Sigmoid colon (tissue), 7 donors: ENCODE measurements around the gene SLC25A17. TPM values are rescaled to one million over a fixed set of nuclear protein-coding genes. Genes with fewer than 3 reads are reported as not detected.
"Not testable (repeated sequence)": the region's sequence is repeated elsewhere in the genome, so short reads cannot be mapped to it uniquely, and the experiment has no call there.

Source experiments
- DNase-seq: peaks from one replicate; pipeline ENCODE4 v3.0.0-alpha.2; 2019
- H3K27ac ChIP-seq, 4 donors: fragments of 200-600 bp; sonication (generic); one replicate each; pipeline ENCODE4 v1.5.1; 2016 to 2019; ENCODE audit warnings: mild to moderate bottlenecking in 1 of 4
- H3K27me3 ChIP-seq, 3 donors: fragments of 200-600 bp; sonication (generic); one replicate each; pipeline ENCODE4 v1.5.1; 2019; ENCODE audit warnings: mild to moderate bottlenecking in 1 of 3
- H3K36me3 ChIP-seq, 4 donors: fragments of 200-600 bp; sonication (generic); one replicate each; pipeline ENCODE4 v1.5.1; 2016 to 2019
- H3K4me1 ChIP-seq, 4 donors: fragments of 200-600 bp; sonication (generic); one replicate each; pipeline ENCODE4 v1.5.1; 2017 to 2019
- H3K4me3 ChIP-seq, 4 donors: fragments of 200-600 bp; sonication (generic); one replicate each; pipeline ENCODE4 v1.5.1; 2017 to 2019; ENCODE audit warnings: mild to moderate bottlenecking in 2 of 4, moderate library complexity in 1 of 4
- H3K9me3 ChIP-seq, 4 donors: fragments of 200-600 bp in 3 of 4; sonication (generic) in 3 of 4; one replicate each; pipeline versions ENCODE4 v1.5.1 to v1.6.1; 2013 to 2019
- CTCF ChIP-seq, 4 experiments: fragments of 450-650 bp in 3 of 4; fragments of 200-600 bp in 1 of 4; IDR thresholded peaks; one replicate each; pipeline ENCODE4 v1.5.1; 2016 to 2019; ENCODE audit warnings: antibody characterized with exemption in 4 of 4, mild to moderate bottlenecking in 3 of 4, moderate library complexity in 2 of 4
- EP300 ChIP-seq, 4 donors: sonication (generic); formaldehyde crosslinking; IDR thresholded peaks; one replicate each; pipeline ENCODE4 v1.6.1; 2017; ENCODE audit warnings: antibody characterized with exemption in 4 of 4
- POLR2A ChIP-seq, 2 donors: fragments of 450-650 bp; IDR thresholded peaks; one replicate each; pipeline ENCODE4 v1.6.1; 2016; ENCODE audit warnings: antibody characterized with exemption in 2 of 2, mild to moderate bottlenecking in 2 of 2, moderate library complexity in 2 of 2
- POLR2AphosphoS5 ChIP-seq, 4 donors: sonication (generic); formaldehyde crosslinking; IDR thresholded peaks; one replicate each; pipeline ENCODE4 v1.6.1; 2017; ENCODE audit warnings: antibody characterized with exemption in 4 of 4
- WGBS, 2 donors: extraction: QIAGEN DNeasy Blood & Tissue Kit; methylation state at CpG; one replicate each; pipeline ENCODE4 v1.1.7; 2013; 5-methylcytosine and 5-hydroxymethylcytosine counted together
- intact Hi-C: fragments of 100-400 bp; cut with DNase I; formaldehyde crosslinking; loops from one replicate; pipeline ENCODE4 v1.15.1; 2023
- polyA plus RNA-seq, 3 donors: library from polyadenylated mRNA; stranded (reverse); fragments of 200-250 nt; gene quantifications; one replicate each; pipeline ENCODE4 v1.2.3, GENCODE V29; 2013
- total RNA-seq, 4 donors: library from RNA; depleted of rRNA; stranded (reverse); fragments of >200 nt; gene quantifications; one replicate each; pipeline ENCODE4 v1.1.0, GENCODE V29; 2016
- donor health status: healthy with polysubstance abuse.
- donor health status: Bipolar disorder and iron deficiency.
- donor health status: healthy.

The SLC25A17 gene
- total RNA-seq (10 to 100 TPM; 10.2 to 14.7 (median 11.1) TPM), polyA plus RNA-seq (10 to 100 TPM in 1 of 3 donors, 1 to 10 TPM in 2; 6.2 to 12.6 (median 9.0) TPM)

GRCh38 chr22:40818747-40819598, at the start of gene SLC25A17:
Gene SLC25A17, minus strand, starts transcription at chr22:40819346. Its CDS starts 98 bp downstream, at chr22:40819248.
- intact Hi-C loops = loop anchor here (5.0 kb wide), 2 partner anchors 38 to 137 kb away; partner anchors contain the start of genes ST13 and XPNPEP3
- TF ChIP-seq CTCF (IDR thresholded peaks at IDR 0.05) = peak; percentile 33 to 53 (median 44)
- peak in 1 of 2 donors; percentile 50 for TF ChIP-seq POLR2A (IDR thresholded peaks at IDR 0.05)
- TF ChIP-seq EP300 (IDR thresholded peaks at IDR 0.05) = no peak
- peak; percentile 68 to 87 (median 78) for TF ChIP-seq POLR2AphosphoS5 (IDR thresholded peaks at IDR 0.05)
- Histone ChIP-seq H3K27ac (peak within 1 kb of the TSS; percentile 78 to 82 (median 82)), H3K9me3 (no peaks in the 10 kb centered on the region), H3K4me3 (peak within 1 kb of the TSS; percentile 79 to 88 (median 86)), H3K4me1 (peaks cover 0 to 29% (median 26%) of the 10 kb centered on the region in 4 donors), H3K36me3 (peaks cover 0 to 15% (median 1%) of the 10 kb centered on the region in 4 donors), H3K27me3 (no peaks in the 10 kb centered on the region)
- WGBS, 2 donors = 0 to 1% methylated on average over 61 of the region's 61 CpGs
- DNase-seq = peak; percentile 94

GRCh38 chr22:40868379-40868778, 49.2 kb upstream of the SLC25A17 start:
- intact Hi-C loops, H3K4me3 ChIP-seq, H3K27me3 ChIP-seq, H3K4me1 ChIP-seq, DNase-seq, H3K27ac ChIP-seq, H3K9me3 ChIP-seq: not testable (repeated sequence)
- H3K36me3 ChIP-seq = peaks cover 0 to 25% (median 5%) of the 10 kb centered on the region in 4 donors
- 48 to 90% methylated on average over 6 of the region's 6 CpGs for WGBS, 2 donors

- DNase-seq = no peak
- 91 to 95% methylated on average over 2 of the region's 2 CpGs for WGBS, 2 donors
- intact Hi-C loops = no loop called here
- Histone ChIP-seq H3K27me3 (no peaks in the 10 kb centered on the region), H3K4me1 (no peaks in the 10 kb centered on the region), H3K36me3 (peaks cover 0 to 27% (median 4%) of the 10 kb centered on the region in 4 donors), H3K9me3 (no peaks in the 10 kb centered on the region), H3K27ac (no peak overlapping the region), H3K4me3 (no peak overlapping the region)
- TF ChIP-seq CTCF (IDR thresholded peaks at IDR 0.05) = no peak
Observed at GRCh38 chr22:40867109-40867508, 48.0 kb upstream of the SLC25A17 start.

DNA sequence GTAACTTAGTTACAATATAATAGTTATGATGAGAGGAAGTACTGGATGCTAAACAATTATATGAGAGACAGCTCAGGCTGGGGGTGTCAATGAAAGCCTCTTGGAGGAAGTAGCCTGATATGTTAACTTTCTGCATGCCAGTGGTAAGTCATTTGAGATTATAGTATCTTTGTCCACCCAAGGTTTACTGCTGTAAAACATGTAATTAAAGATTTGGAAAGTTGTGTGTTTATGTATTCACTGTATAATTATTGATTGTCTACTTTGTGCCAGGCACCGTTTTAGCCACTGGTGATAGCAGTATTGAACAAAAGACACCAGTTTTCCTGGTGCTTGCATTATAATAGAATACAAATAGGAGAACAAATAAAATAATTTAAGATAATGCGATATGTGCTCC, 43.4 kb upstream of the SLC25A17 start:
- H3K36me3 ChIP-seq = peaks cover 0 to 17% (median 0%) of the 10 kb centered on the region in 4 donors
- TF ChIP-seq CTCF (IDR thresholded peaks at IDR 0.05) (no peak), EP300 (IDR thresholded peaks at IDR 0.05) (no peak), POLR2AphosphoS5 (IDR thresholded peaks at IDR 0.05) (no peak), POLR2A (IDR thresholded peaks at IDR 0.05) (no peak)
- intact Hi-C loops = no loop called here
- H3K27me3 ChIP-seq = no peaks in the 10 kb centered on the region
- peaks cover 0 to 13% (median 12%) of the 10 kb centered on the region in 4 donors for H3K4me1 ChIP-seq
- 70 to 96% methylated on average over 2 of the region's 2 CpGs for WGBS, 2 donors
- no peaks in the 10 kb centered on the region for H3K9me3 ChIP-seq
- H3K27ac ChIP-seq = no peak overlapping the region
- DNase-seq = no peak
- no peak overlapping the region for H3K4me3 ChIP-seq

DNA sequence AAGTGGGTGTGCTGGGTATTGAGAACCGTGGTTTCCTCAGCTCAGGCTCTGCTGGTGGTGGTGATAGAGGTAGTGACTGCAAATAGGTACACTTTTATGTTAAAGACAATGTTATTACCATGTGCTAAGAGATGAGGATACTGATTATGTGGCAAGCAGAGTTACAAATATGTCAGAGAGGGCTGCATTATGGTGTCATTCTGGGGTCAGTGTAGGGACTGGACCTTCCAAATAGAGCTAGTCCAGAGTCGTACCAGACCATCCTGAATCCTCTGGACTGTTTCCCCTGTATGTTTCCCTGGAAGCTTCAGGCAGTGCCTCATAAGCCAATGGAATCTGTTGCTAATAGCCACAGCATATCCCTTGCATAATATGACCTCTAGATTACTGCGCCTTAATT, 42.9 kb upstream of the SLC25A17 start, which contains the start of gene DNAJB7:
Gene DNAJB7 (minus strand): TSS at position 101 of the 400 bp plus-strand sequence. CDS start 119 bp downstream, outside the sequence.
- no peaks in the 10 kb centered on the region for H3K9me3 ChIP-seq
- 89 to 95% methylated on average over 3 of the region's 3 CpGs for WGBS, 2 donors
- no peak within 1 kb of the TSS for H3K27ac ChIP-seq
- TF ChIP-seq CTCF (IDR thresholded peaks at IDR 0.05) (no peak), POLR2A (IDR thresholded peaks at IDR 0.05) (no peak), EP300 (IDR thresholded peaks at IDR 0.05) (no peak), POLR2AphosphoS5 (IDR thresholded peaks at IDR 0.05) (no peak)
- intact Hi-C loops = no loop called here
- no peaks in the 10 kb centered on the region for H3K27me3 ChIP-seq
- peaks cover 0 to 17% (median 0%) of the 10 kb centered on the region in 4 donors for H3K36me3 ChIP-seq
- H3K4me3 ChIP-seq = no peak within 1 kb of the TSS
- DNase-seq = no peak
- peaks cover 0 to 14% (median 14%) of the 10 kb centered on the region in 4 donors for H3K4me1 ChIP-seq
